ENCODE results near the gene RHOXF1.

DNA sequence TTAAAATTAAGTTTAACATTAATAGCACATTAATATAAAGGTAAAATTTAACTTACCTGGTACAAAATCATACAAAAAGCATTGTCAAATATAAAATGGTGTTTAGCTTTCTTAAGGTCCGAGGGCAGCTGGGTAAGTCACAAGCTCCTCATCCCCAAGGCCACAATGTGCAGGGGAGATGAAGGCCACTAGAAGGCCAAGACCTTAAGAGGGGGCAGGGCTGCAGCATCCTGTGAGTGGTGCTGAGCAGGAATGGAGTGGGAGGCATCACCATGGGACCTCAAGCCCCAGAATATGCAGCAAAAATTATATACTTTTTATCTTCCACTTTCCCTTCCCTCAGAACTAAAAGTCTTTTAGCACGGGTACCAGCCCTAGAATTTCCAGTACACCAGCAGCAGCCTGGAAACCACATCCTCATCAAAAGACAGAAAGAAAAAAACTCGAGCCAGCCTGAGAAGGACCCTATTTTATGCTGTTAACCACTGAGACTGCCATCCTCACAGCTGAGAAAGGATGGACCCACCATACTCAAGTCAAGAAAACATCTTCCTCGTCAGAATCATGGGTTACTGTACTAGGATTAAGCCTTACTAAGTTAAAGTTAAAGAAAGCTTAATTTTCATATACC lies 29.7 kb upstream of the RHOXF1 start:
- TF ChIP-seq, protein P1, sequence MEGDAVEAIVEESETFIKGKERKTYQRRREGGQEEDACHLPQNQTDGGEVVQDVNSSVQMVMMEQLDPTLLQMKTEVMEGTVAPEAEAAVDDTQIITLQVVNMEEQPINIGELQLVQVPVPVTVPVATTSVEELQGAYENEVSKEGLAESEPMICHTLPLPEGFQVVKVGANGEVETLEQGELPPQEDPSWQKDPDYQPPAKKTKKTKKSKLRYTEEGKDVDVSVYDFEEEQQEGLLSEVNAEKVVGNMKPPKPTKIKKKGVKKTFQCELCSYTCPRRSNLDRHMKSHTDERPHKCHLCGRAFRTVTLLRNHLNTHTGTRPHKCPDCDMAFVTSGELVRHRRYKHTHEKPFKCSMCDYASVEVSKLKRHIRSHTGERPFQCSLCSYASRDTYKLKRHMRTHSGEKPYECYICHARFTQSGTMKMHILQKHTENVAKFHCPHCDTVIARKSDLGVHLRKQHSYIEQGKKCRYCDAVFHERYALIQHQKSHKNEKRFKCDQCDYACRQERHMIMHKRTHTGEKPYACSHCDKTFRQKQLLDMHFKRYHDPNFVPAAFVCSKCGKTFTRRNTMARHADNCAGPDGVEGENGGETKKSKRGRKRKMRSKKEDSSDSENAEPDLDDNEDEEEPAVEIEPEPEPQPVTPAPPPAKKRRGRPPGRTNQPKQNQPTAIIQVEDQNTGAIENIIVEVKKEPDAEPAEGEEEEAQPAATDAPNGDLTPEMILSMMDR (IDR thresholded peaks at IDR 0.05): no peak
- no peak for TF ChIP-seq POLR2A (IDR thresholded peaks at IDR 0.05)
